ENCODE results near the gene TSPAN4.
A peak's percentile ranks its signal among the peaks of the same experiment; 100 is the strongest.

Gene TSPAN4

GRCh38 chr11:808427-809286 is 34.0 kb upstream of the TSPAN4 start:
- DNase-seq, result no peak

GRCh38 chr11:809287-810039 is 33.2 kb upstream of the TSPAN4 start, which contains the start of gene RPLP2:
TSS of gene RPLP2 (plus strand) at chr11:809967. CDS start at chr11:810235, 268 bp downstream.
- peak; percentile 82 for DNase-seq

GRCh38 chr11:810040-810567 is 32.5 kb upstream of the TSPAN4 start:
- no peak for DNase-seq

- no peak for DNase-seq
Measured at GRCh38 chr11:811446-812245, 31.0 kb upstream of the TSPAN4 start.

GRCh38 chr11:812390-812789 is 30.3 kb upstream of the TSPAN4 start:
- DNase-seq, result no peak

- no peak for DNase-seq
Measured at GRCh38 chr11:813072-813455, 29.6 kb upstream of the TSPAN4 start.

- DNase-seq, result no peak
Measured at GRCh38 chr11:813456-814096, 29.1 kb upstream of the TSPAN4 start.

GRCh38 chr11:815675-816432 is 26.8 kb upstream of the TSPAN4 start:
- no peak for DNase-seq

GRCh38 chr11:816433-816779 is 26.2 kb upstream of the TSPAN4 start:
- no peak for DNase-seq

GRCh38 chr11:818396-819128 is 24.1 kb upstream of the TSPAN4 start, which contains the start of gene PNPLA2:
TSS of gene PNPLA2 (plus strand) at chr11:818914. CDS start at chr11:819719, 805 bp downstream.
- DNase-seq, result no peak

GRCh38 chr11:819129-819931 is 23.3 kb upstream of the TSPAN4 start:
- DNase-seq, result peak; percentile 77

- DNase-seq, result peak; percentile 57
Measured at GRCh38 chr11:819943-820649, 22.6 kb upstream of the TSPAN4 start.

GRCh38 chr11:820655-821511 is 21.8 kb upstream of the TSPAN4 start:
- no peak for DNase-seq

- no peak for DNase-seq
Measured at GRCh38 chr11:821512-822371, 20.9 kb upstream of the TSPAN4 start.

- no peak for DNase-seq
Measured at GRCh38 chr11:823441-824291, 19.0 kb upstream of the TSPAN4 start.

- no peak for DNase-seq
Measured at GRCh38 chr11:824292-824880, 18.3 kb upstream of the TSPAN4 start.
